Left renal cortex interstitium (tissue), 4 donors: ENCODE data around the gene C15orf61. TPM values are rescaled to one million over a fixed set of nuclear protein-coding genes. Genes with fewer than 3 reads are reported as not detected.

Source experiments
- DNase-seq, 4 donors: peaks; one replicate each; pipeline ENCODE4 v3.0.0-alpha.2; 2013; ENCODE audit warnings: low read depth in 4 of 4, low spot score in 2 of 4, missing footprints in 1 of 4
- polyA plus RNA-seq, 4 donors: library from polyadenylated mRNA; unstranded; fragments of 120-200 nt; gene quantifications; one replicate each; pipeline ENCODE4 v1.2.1, GENCODE V29; 2013; ENCODE audit not compliant: insufficient read length in 4 of 4

C15orf61 gene
- polyA plus RNA-seq, 4 donors = 6.6 to 8.4 (median 7.2) TPM

- DNase-seq = no peak
Observed at GRCh38 chr15:67579164-67579563, 58.2 kb downstream of the C15orf61 start.

Other genes starting within 250 kb of the C15orf61 start
- 10 to 100 TPM; 18.0 to 22.6 (median 20.6) TPM for gene MAP2K5, start 21.6 kb downstream of the C15orf61 start, polyA plus RNA-seq